Fibroblast of the aortic adventitia (primary cell): Measurements from ENCODE around the gene OSBPL1A. TPM values are rescaled to one million over a fixed set of nuclear protein-coding genes. Genes with fewer than 3 reads are reported as not detected.

Experiments used
- DNase-seq: peaks from one replicate; pipeline ENCODE4 v3.0.0-alpha.2; 2010; ENCODE audit warnings: low read depth
- H3K4me3 ChIP-seq: 2 replicates; pipeline ENCODE4 v1.5.1; 2011; ENCODE audit warnings: low read depth, mild to moderate bottlenecking, control low read depth, low read length, moderate library complexity
- CTCF ChIP-seq: IDR thresholded peaks from 2 replicates; pipeline ENCODE4 v1.5.1; 2011; ENCODE audit warnings: mild to moderate bottlenecking, low read length, control low read depth, inconsistent platforms; ENCODE audit not compliant: insufficient read depth
- total RNA-seq: library from RNA; depleted of rRNA; stranded (reverse); fragments of >200 nt; gene quantifications from 2 replicates; pipeline ENCODE4 v1.2.3, GENCODE V29; 2012; ENCODE audit warnings: low replicate concordance

OSBPL1A gene
- total RNA-seq, 1 donor: 80.4 TPM

DNA sequence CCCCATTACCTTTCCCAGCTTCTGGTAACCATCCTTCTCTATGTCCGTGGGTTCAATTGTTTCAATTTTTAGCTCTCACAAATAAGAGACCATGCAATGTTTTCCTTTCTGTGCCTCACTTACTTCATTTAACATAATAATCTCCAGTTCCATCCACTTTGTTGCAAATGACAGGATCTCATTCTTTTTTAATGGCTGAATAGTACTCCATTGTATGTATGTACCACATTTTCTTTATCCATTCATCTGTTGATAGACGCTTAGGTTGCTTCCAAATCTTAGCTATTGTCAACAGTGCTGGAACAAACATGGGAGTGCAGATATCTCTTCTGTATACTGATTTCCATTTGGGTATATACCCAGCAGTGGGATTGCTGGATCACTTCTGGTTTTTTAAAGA, 256.9 kb downstream of the OSBPL1A start:
- H3K4me3 ChIP-seq: no peak overlapping the region
- TF ChIP-seq CTCF: no peak
- no peak for DNase-seq

DNA sequence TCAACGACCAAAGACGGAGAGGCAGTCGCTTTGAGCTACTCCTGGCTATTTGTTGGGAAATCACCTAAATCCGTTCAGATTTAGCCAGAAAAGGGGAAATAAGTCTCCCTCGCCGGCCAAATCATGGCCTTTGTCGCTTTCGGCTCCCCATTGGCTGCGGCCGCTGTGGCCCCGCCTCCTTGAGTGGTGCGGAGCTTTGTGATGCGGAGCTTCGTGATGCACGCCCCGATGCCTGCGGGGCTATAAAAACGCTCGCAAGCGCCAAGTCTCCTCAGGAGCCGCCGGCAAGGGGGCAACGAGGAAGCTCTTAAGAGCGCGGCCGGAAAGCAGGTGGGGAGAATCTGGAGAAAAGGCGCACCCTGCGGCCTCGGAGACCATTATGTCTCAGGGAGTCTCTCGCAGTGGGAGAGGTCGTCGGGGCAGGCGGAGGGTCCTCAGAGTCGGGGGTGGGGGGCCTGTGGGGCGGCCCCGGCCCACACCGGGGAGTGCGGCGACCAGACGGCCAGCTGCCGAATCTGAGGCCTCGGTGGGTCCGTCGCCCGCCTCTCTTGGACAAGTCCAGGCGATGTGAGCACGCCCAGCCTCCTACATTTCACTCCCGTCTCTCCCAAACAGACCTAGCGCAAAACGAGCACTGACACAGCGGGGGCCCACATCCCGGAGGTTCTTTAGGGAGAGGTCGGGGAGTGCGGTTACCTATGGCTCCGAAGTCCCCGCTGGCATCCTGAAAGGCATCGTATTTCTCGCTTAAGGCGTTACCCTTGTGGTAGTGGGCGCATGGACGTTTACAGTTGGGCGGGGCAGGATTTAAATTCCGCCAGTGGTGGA, 258.6 kb downstream of the OSBPL1A start, which contains the start of gene CABYR:
Gene CABYR (plus strand): TSS at position 274 of the 828 bp plus-strand sequence. CDS start 4,053 bp downstream, outside the sequence.
- DNase-seq: peak; percentile 84
- no peak for TF ChIP-seq CTCF
- H3K4me3 ChIP-seq: peak within 1 kb of the TSS; percentile 76

GRCh38 chr18:24138409-24138788, 259.2 kb downstream of the OSBPL1A start:
- no peak for TF ChIP-seq CTCF
- peak overlapping the region; percentile 76 for H3K4me3 ChIP-seq
- no peak for DNase-seq

GRCh38 chr18:24136967-24137373, 260.7 kb downstream of the OSBPL1A start:
- H3K4me3 ChIP-seq: no peak overlapping the region
- DNase-seq: no peak
- no peak for TF ChIP-seq CTCF

DNA sequence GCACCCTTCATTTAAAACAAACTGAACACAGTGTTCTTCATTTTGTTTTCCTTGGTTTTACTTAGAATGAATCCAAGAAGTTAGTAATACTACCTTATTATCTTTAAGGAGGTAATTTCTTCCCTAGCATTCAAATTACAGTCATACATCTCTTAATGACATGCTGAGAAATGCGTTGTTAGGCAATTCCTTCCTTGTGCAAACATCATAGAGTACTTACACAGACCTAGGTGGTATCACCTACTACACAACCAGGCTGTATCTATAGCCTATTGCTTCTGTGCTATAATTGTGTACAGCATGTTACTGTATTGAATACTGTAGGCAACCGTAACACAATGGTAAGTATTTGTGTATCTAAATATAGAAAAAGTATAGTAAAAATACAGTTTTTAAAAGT, 267.1 kb downstream of the OSBPL1A start:
- no peak for DNase-seq
- no peak for TF ChIP-seq CTCF
- H3K4me3 ChIP-seq: no peak overlapping the region

DNA sequence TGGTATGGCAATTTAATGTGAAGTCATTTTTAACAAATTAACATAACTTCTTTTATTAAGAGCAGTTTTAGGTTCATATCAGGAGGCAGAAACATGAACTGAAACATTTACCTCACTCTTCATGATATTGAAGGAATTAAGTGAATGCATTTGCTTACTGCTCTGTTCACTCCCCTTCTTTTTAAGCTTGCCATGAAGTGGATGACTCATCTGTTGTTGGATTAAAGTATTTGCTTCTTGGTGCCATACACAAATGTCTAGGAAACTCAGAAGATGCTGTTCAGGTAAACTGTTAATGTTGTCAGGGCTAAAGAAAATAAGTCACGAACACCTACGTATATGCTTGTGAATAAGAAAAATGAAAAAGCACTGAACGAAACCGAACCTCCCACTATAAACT, 268.9 kb downstream of the OSBPL1A start:
- peak; percentile 9 for DNase-seq
- no peak for TF ChIP-seq CTCF
- H3K4me3 ChIP-seq: no peak overlapping the region
